Activated naive CD4-positive, alpha-beta T cell treated with anti-CD3 and anti-CD28 coated beads, Interleukin-2, amount 50 U/mL, for 72 hours (primary cell): Measurements from ENCODE around the gene ERGIC1. TPM values are rescaled to one million over a fixed set of nuclear protein-coding genes. Genes with fewer than 3 reads are reported as not detected.
"Not testable (repeated sequence)": the region's sequence is repeated elsewhere in the genome, so short reads cannot be mapped to it uniquely, and the experiment has no call there.

Experiments
- ATAC-seq, 2 donors: fragments of 150-1000 bp; cut with Tn5 transposase; 2 replicates each; pipeline ENCODE4 v1.10.0; 2021; ENCODE audit warnings: mild to moderate bottlenecking in 2 of 2, moderate library complexity in 2 of 2
- DNase-seq, 2 donors: peaks; one replicate each; pipeline ENCODE4 v3.0.0; 2021 to 2022; ENCODE audit warnings: low spot score in 2 of 2
- H3K27ac Mint-ChIP-seq, 2 donors: one replicate each; pipeline ENCODE4 v1.8.0; 2022; ENCODE audit warnings: mild to moderate bottlenecking in 2 of 2, mixed read lengths in 2 of 2
- H3K36me3 Mint-ChIP-seq, 2 donors: one replicate each; pipeline ENCODE4 v1.8.0; 2022; ENCODE audit warnings: mixed read lengths in 2 of 2
- H3K9me3 Mint-ChIP-seq, 2 donors: one replicate each; pipeline ENCODE4 v1.8.0; 2022; ENCODE audit warnings: mixed read lengths in 2 of 2
- total RNA-seq, 2 donors: library from RNA; stranded (reverse); gene quantifications; one replicate each; pipeline ENCODE4 v1.2.3, GENCODE V29; 2022

Gene ERGIC1
- total RNA-seq, 2 donors from 2014 or later = 37.0 to 52.9 TPM

DNA sequence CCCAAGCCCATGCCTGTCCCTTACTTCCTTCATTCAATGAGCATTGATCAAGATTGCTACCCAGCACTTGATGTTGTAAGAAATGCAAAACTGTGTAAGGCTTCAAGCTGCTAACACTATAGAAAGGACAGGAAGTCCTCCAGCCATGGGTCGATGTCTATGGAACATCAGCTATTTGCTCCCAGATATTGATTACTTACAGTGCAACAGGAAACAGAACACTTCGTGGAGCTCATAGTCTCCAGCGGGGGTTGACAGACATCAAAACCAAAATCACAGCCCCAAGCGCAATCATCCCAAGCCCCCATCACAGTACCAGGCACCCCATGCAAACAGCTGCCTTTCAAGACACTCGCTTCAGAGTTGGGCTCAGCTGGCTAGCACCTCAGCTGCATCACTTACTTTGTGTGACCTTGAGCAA, 36.3 kb upstream of the ERGIC1 start:
- DNase-seq (no peak), ATAC-seq (no peak)

DNA sequence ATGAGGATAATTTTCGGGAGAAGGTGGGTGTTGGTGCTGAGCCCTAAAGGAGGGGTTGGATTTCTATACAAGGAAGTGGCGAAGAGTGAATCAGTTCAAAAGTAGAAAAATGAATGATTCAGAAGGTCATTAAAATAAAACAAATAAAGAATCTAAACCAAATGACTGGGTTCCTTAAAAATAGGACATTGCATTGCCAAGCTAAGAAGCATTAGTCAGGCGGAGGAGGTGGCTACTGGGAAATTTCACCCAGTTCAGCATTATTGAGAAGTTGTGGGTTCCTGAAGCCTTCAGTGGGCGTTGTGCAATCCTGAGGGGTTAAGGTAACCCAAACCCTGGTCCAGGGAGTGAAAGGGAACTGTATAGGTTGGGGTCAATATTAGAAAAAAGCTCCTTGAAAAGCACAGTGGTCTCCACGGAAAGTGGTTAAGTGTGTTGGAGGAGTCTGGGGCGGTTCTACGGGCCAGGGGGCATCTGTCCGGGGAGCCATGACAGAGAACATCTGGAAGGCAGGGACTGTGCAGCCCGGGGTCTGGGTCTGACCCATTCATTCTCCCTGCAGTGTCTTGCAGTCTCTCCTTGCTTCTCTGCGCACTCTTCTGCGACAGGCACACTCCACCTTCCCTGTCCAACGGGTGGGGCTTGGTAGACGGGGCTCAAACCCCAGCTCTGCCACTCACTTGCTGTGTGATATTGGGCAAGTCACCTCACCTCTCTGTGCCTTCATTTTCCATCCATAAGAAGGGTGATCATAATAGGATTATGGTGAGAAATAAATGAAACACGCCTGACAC, 35.4 kb upstream of the ERGIC1 start:
- H3K36me3 Mint-ChIP-seq = no peaks in the 10 kb centered on the region
- no peak for DNase-seq
- H3K27ac Mint-ChIP-seq = peak overlapping the region; percentile 19 to 21

More for the DNA sequence above, 36.3 kb upstream of the ERGIC1 start:
- Mint-ChIP-seq H3K36me3 (no peaks in the 10 kb centered on the region), H3K27ac (no peak overlapping the region), H3K9me3 (no peaks in the 10 kb centered on the region)

DNA sequence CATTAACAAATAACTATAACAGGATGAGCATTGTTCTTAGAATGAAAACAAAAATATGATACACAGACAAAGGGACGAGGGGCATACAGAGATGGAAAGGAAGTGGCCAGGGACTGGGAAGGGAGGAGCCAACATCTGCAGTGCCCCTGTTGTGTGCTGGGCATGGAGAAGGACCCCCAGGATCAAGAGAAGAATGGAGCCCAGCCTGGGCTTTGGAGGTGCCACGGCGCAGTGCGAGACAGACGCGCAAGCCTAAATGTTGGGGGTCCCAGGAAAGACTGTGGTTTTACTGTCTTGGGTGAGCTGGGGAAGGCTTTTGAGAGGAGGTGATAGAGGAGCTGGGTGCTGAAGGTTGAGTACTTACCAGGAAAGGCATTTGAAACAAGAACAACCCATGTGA, 34.6 kb upstream of the ERGIC1 start:
- Mint-ChIP-seq H3K36me3 (no peaks in the 10 kb centered on the region), H3K27ac (peak overlapping the region; percentile 11 to 25), H3K9me3 (no peaks in the 10 kb centered on the region)
- ATAC-seq (no peak), DNase-seq (no peak)

More for the DNA sequence above, 35.4 kb upstream of the ERGIC1 start:
- H3K9me3 Mint-ChIP-seq = no peaks in the 10 kb centered on the region
- peak; percentile 61 to 71 for ATAC-seq

DNA sequence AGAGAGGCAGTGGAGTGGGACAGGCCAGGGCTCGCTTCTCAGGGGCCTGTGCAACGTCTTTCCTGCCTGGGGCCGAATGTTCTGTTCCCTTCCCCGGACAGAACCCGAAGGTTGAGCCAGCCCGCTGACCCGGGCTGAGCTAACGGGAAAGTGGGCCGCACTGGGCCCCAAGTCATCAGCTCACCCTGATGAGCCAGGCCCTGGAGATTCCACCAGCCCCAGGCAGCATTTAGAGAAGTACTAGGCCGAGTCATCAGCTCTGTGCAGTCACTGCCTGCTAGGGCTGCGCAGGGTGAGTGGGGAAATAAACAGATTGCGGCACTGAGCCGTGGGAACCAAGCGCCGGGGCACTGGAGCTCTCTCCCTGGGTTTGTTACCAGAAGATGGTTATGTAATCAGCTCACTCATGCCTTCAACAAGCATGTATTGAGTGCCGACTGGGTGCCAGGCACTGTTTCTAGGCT, 33.9 kb upstream of the ERGIC1 start:
- DNase-seq (no peak), ATAC-seq (no peak)
- Mint-ChIP-seq H3K9me3 (no peaks in the 10 kb centered on the region), H3K36me3 (no peaks in the 10 kb centered on the region), H3K27ac (peak overlapping the region in 1 of 2 donors; percentile 25)

DNA sequence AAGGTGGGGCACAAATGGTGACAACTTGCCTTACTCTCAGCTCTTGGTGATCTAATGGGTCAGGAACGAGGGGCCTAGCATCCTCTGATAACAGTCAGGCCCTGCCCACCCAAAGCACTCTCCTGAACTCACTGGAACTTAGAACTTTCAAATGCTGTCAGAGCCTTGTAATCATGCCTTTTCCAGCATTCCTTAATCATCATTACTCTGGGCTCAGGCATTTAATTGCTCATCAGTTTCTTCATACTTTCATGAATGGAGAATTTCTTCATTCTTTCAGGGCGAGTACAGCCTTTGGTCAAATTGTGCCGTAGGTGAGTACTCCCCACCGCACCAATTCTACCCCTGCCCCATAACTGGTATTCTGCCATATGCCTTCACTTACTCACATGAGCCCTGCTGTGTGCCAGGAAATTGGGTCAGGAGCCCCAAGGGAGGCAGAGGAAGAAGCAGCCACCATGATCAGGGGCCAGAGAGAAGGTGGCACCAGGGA, 32.8 kb upstream of the ERGIC1 start:
- H3K9me3 Mint-ChIP-seq = no peaks in the 10 kb centered on the region
- ATAC-seq (no peak), DNase-seq (no peak)
- H3K36me3 Mint-ChIP-seq = peaks cover 0 to 2% of the 10 kb centered on the region in 2 donors
- peak overlapping the region; percentile 8 to 59 for H3K27ac Mint-ChIP-seq

DNA sequence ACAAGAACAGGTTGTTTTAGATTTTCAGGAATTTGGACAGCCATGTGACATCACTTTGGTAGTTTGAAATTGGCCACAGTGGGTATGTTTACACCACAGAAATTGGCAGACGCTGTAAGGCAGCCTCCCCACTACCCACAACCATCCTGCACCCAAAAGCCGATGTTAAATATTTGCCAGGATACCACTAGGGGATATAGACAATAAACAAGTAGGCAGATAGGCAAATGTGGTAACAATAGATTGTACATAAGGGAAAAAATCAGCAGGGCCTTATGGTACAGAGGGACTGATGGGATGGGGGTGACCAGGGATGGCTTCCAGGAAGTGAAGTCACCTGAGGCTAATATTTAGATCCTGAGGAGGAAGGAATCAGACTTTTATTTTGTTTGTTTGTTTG, 31.9 kb upstream of the ERGIC1 start:
- Mint-ChIP-seq H3K36me3 (peaks cover 0 to 6% of the 10 kb centered on the region in 2 donors), H3K9me3 (no peaks in the 10 kb centered on the region), H3K27ac (peak overlapping the region in 1 of 2 donors; percentile 59)
- no peak for ATAC-seq
- no peak for DNase-seq

DNA sequence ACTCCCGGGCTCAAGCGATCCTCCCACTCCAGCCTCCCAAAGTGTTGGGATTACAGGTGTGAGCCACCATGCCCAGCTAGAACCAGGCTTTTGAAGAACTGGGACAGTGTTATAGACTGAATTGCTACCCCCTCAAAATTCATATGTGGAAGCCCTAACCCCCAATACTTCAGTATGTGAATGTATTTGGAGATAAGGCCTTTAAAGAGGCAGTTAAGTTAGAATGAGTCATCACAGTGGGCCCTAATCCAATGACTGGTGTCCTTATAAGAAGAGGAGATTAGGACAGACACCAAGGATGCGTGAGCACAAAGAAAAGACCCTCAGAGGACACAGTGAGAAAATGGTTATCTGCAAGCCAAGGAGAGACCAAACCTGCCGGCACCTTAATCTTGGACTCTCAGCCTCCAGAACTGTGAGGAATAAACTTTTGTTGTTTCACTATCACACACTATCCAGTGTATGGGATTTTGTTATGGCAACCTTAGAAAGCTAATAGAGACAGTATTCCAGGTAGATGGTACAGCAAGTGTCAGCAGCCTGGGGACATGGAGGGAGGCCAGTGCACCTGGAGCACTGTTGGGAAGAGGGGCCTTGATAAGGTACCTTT, 31.4 kb upstream of the ERGIC1 start:
- no peak for DNase-seq
- ATAC-seq = no peak
- peak overlapping the region in 1 of 2 donors; percentile 59 for H3K27ac Mint-ChIP-seq
- H3K36me3 Mint-ChIP-seq = peaks cover 0 to 6% of the 10 kb centered on the region in 2 donors
- no peaks in the 10 kb centered on the region for H3K9me3 Mint-ChIP-seq

DNA sequence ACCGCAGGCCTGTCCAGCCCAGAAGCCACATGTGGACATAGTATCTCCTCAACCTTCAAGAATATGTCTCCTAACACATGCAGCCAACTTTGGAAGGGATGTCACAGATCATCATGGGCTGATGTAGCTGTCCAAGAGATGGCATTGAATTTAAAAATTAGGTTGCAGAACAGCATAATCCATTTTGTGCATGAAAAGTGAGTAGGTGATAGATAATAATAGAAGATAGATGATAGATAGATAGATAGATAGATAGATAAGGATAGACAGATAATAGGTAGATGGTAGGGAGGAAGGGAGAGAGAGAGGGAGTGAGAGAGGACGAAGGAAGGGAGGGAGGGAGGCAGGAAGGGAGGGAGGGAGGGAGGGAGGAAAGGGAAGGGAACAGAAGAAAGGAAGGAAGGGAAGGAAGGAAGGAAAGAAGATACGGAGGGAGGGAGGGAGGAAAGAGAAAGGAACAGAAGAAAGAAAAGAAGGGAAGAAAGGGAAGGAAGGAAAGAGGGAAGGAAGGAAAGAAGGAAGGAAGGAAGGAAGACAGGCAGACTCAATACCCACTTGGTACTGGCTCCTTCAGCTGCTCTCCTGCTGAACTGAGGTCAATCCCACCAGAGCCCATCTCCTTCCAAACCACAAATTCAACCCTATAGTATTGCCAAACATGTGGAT, 28.9 kb upstream of the ERGIC1 start:
- H3K27ac Mint-ChIP-seq = peak overlapping the region; percentile 4 to 25

DNA sequence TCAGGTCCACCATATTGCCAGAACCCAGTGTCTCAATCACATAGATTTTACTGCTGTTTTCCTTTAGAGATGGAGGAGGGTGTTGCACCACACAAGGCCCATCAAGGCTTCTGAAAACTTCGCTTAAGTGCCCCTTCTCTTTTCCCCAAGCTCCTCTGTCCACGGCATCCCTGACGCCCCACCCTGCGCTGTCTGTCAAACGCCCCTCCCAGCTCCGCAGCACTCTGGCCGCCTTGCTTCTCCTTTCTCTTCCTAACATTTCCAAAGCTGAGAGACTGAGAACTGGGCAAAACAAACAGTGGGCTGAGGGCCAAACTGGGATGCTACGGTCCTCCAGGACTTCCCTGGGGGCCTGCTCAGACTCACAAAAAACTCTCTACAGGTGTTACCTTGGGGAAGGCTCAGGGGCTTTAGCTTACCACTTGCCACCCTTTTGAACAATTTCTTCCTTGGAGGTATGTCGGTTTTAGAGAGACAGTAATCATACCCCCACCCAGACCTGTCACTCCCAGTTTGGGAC, 28.3 kb upstream of the ERGIC1 start:
- ATAC-seq (no peak), DNase-seq (no peak)
- Mint-ChIP-seq H3K36me3 (peaks cover 4 to 6% of the 10 kb centered on the region in 2 donors), H3K9me3 (peaks cover 0 to 8% of the 10 kb centered on the region in 2 donors), H3K27ac (peak overlapping the region in 1 of 2 donors; percentile 92)

More for the DNA sequence above, 28.9 kb upstream of the ERGIC1 start:
- ATAC-seq (no peak), DNase-seq (no peak)
- H3K36me3 Mint-ChIP-seq = peaks cover 4 to 6% of the 10 kb centered on the region in 2 donors
- peaks cover 0 to 5% of the 10 kb centered on the region in 2 donors for H3K9me3 Mint-ChIP-seq

DNA sequence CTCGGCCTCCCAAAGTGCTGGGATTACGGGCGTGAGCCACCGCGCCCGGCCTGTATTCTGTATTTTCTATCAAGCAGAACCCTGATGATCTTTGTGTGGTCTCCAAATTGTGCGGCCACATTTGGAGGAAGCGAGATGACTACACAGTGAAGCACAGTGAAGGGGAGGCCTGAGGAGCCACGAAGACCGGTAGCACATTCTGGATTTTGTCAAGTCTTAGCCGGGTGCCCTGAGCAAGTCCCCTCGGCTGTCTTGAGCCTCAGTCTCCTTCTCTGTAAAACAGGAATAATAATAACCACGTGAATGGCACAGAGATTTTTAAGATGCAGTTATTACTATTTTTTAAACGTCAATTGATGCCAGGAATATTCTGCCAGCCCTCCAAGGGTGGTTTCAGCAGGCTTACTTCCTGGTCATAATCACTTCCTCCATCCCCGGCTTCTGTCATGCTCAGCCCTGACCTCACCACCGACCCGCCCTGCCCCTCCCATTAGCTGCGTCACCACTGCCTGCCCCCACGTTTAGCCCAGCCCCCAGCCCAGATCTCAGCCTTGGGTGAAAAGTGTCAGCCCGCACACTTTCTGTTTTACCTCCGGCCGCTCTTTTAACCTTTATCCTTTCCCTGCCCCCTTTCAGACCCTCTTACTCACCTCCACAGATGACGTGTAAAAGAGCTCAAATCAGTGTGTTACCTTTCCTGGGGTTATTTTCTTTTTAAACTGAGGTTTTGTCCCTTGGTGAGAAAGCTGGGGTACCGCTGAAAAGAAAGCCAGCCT, 27.0 kb upstream of the ERGIC1 start:
- ATAC-seq (peak; percentile 98), DNase-seq (peak; percentile 85 to 88)
- Mint-ChIP-seq H3K36me3 (peaks cover 4 to 6% of the 10 kb centered on the region in 2 donors), H3K27ac (peak overlapping the region; percentile 90 to 92), H3K9me3 (peaks cover 0 to 8% of the 10 kb centered on the region in 2 donors)

DNA sequence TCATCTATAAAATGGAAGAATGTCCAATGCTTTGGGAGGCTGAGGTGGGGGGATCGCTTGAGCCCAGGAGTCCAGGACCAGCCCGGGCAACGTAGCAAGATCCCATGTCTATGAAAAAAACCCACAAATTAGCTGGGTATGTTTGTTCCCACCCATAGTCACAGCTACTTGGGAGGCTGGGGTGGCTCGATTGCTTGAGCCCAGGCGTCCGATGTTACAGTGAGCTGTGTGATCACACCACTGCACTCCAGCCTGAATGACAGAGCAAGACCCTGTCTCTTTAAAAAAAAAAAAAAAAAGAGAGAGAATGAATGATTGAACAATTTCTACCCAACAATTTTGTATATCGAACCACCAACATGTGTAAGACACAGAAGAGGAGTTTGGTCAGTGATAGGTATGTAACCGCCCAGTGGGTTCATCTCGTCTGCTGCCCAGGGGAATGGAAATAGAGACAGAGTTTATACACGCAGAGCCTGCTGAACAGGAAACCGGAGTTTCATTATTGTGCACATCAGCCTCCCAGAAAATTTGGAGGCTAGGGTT, 26.2 kb upstream of the ERGIC1 start:
- DNase-seq (no peak), ATAC-seq (no peak)
- Mint-ChIP-seq H3K36me3 (peaks cover 4 to 6% of the 10 kb centered on the region in 2 donors), H3K27ac (peak overlapping the region; percentile 62 to 92), H3K9me3 (peaks cover 0 to 8% of the 10 kb centered on the region in 2 donors)

DNA sequence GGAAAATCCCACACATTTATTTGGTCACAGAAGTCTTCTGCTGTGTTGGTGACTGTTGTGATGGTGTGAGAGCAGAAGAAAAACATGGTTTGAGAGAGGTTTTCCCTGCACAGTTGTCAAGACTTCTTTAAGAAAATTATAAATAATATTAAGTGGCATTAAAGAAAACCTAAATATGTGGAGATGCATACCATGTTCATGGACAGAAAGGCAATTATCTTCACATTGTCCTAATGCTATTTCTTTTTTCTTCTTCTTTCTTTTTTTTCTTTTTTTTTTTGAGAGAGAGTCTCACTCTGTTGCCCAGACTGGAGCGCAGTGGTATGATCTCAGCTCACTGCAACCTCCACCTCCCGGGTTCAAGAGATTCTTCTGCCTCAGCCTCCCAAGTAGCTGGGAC, 24.3 kb upstream of the ERGIC1 start:
- no peak for DNase-seq
- H3K36me3 Mint-ChIP-seq = peaks cover 4 to 6% of the 10 kb centered on the region in 2 donors
- peaks cover 0 to 8% of the 10 kb centered on the region in 2 donors for H3K9me3 Mint-ChIP-seq
- H3K27ac Mint-ChIP-seq = no peak overlapping the region
- ATAC-seq = no peak

DNA sequence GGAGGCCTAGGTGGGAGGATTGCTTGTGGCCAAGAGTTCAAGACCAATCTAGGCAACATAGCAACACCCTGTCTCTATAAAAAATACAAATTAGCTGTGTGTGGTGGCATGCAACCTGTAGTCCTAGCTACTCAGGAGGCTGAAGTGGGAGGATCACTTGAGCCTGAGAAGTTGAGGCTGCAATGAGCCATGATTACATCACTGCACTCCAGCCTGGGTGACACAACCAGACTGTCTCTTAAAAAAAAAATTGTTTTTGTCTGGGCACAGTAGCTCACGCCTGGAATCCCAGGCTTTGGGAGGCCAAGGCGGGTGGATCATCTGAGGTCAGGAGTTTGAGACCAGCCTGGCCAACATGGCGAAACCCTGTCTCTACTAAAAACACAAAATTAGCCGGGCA, 23.1 kb upstream of the ERGIC1 start:
- not testable (repeated sequence) for H3K36me3 Mint-ChIP-seq, ATAC-seq

DNA sequence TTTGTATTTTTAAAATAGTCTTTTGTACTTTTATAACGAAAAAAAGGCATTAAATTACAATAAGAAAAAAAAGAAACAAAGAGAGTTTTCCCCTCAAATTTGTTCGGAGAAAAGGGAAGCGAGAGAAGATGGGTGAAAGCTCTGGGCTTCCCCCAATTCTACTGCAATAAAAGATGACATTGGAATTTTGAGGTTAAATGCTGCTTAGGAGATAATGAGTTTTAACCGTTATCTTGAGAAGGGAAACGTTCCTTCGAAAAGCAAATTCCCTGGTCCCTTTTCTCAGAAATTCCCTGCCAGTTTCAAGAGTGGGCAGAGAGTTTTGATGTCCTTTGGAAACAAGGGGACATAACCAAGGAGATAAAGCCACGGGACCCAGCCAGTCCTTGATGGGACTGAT, 18.4 kb upstream of the ERGIC1 start:
- DNase-seq (no peak), ATAC-seq (no peak)
- Mint-ChIP-seq H3K9me3 (no peaks in the 10 kb centered on the region), H3K36me3 (no peaks in the 10 kb centered on the region), H3K27ac (no peak overlapping the region)

More for the DNA sequence above, 23.1 kb upstream of the ERGIC1 start:
- H3K27ac Mint-ChIP-seq, DNase-seq, H3K9me3 Mint-ChIP-seq: not testable (repeated sequence)

DNA sequence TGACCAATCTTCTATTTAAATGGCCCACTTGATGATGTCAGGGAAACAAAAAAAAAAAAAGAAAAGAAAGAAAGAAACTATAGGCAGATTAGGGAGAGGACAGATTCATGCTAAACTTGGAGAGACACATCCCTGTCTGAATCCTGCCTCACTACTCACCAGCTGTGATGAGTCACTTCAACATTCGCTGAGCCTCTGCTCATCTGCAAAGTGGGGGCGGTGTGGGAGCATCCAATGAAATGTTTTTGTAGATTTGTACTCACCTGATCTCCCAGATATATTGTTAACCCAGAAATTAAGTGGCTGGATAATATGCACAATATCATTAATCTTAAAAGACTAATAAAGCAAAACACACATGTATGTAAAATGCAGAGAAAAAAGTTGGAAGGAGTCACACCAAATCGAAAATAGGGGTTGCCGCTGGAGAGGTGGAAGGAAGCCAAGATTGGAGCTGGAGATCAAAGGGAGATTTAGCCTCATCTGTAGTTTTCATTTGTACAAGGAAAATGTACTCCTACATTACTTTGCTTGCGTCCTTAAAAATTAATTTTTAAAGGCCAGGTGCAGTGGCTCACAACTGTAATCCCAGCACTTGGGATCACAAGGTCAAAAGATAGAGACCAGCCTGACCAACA, 17.0 kb upstream of the ERGIC1 start:
- Mint-ChIP-seq H3K36me3 (no peaks in the 10 kb centered on the region), H3K27ac (peak overlapping the region in 1 of 2 donors; percentile 38), H3K9me3 (no peaks in the 10 kb centered on the region)
- DNase-seq (no peak), ATAC-seq (peak; percentile 48 to 95)
